Measurements from ENCODE around the gene BAD. TPM values are rescaled to one million over a fixed set of nuclear protein-coding genes. Genes with fewer than 3 reads are reported as not detected.

The BAD gene
- total and polyA plus RNA-seq, 2 of the 13 experiments (the other 11 are each of a cell fraction or from before 2014, with no cell fraction given) = 17.9 to 28.5 TPM

DNA sequence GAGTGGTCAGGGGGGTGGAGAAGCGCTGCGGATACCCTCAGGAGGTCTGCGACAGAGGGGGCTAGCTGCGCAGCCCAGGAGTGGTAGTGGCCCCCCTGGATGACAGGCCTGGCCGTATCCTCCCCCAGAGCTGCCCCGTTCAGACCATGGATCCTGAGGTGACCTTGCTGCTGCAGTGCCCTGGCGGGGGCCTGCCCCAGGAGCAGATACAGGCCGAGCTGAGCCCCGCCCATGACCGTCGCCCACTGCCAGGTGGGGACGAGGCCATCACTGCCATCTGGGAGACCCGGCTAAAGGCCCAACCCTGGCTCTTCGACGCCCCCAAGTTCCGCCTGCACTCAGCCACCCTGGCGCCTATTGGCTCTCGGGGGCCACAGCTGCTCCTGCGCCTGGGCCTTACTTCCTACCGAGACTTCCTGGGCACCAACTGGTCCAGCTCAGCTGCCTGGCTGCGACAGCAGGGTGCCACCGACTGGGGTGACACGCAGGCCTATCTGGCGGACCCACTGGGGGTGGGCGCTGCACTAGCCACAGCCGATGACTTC is 57.9 kb downstream of the BAD start (continued):
- no peak for TF ChIP-seq SOX5 (CRISPR knock-in tag; IDR thresholded peaks at IDR 0.05; ENCODE audit: borderline replicate concordance)
- TF ChIP-seq, protein P1, sequence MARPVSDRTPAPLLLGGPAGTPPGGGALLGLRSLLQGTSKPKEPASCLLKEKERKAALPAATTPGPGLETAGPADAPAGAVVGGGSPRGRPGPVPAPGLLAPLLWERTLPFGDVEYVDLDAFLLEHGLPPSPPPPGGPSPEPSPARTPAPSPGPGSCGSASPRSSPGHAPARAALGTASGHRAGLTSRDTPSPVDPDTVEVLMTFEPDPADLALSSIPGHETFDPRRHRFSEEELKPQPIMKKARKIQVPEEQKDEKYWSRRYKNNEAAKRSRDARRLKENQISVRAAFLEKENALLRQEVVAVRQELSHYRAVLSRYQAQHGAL (CRISPR knock-in tag; IDR thresholded peaks at IDR 0.05; ENCODE audit: not compliant biosample characterization) = no peak
- TF ChIP-seq ZNF567 (CRISPR knock-in tag; IDR thresholded peaks at IDR 0.05; ENCODE audit: borderline replicate concordance) = 0 out of 2 replicates have a peak, but pooled peaks have one; percentile 21
- TF ChIP-seq ZNF136 (CRISPR knock-in tag; IDR thresholded peaks at IDR 0.05; ENCODE audit: low read depth) = 0 out of 2 replicates have a peak, but pooled peaks have one; percentile 19
- 0 out of 2 replicates have a peak, but pooled peaks have one; percentile 8 for TF ChIP-seq FOXM1 (CRISPR knock-in tag; IDR thresholded peaks at IDR 0.05)
- TF ChIP-seq, protein P2, sequence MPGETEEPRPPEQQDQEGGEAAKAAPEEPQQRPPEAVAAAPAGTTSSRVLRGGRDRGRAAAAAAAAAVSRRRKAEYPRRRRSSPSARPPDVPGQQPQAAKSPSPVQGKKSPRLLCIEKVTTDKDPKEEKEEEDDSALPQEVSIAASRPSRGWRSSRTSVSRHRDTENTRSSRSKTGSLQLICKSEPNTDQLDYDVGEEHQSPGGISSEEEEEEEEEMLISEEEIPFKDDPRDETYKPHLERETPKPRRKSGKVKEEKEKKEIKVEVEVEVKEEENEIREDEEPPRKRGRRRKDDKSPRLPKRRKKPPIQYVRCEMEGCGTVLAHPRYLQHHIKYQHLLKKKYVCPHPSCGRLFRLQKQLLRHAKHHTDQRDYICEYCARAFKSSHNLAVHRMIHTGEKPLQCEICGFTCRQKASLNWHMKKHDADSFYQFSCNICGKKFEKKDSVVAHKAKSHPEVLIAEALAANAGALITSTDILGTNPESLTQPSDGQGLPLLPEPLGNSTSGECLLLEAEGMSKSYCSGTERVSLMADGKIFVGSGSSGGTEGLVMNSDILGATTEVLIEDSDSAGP (CRISPR knock-in tag; IDR thresholded peaks at IDR 0.05; ENCODE audit: borderline replicate concordance) = peak; percentile 63; the same call in 1 of the 2 replicates
- TF ChIP-seq ZNF20 (CRISPR knock-in tag; IDR thresholded peaks at IDR 0.05) = no peak
- TF ChIP-seq LCORL (IDR thresholded peaks at IDR 0.05) = no peak
- 0 out of 2 replicates have a peak, but pooled peaks have one; percentile 13 for TF ChIP-seq LCORL (CRISPR knock-in tag; IDR thresholded peaks at IDR 0.05)
- TF ChIP-seq ZBTB7B (CRISPR knock-in tag; IDR thresholded peaks at IDR 0.05) = peak; percentile 0; the same call in 1 of the 2 replicates
- peak; percentile 22; the same call in 1 of the 2 replicates for TF ChIP-seq MED1 (CRISPR knock-in tag; IDR thresholded peaks at IDR 0.05)
- no peak for TF ChIP-seq MXI1 (IDR thresholded peaks at IDR 0.05; ENCODE audit: borderline replicate concordance, low read depth, low read length)
- TF ChIP-seq, protein P3, sequence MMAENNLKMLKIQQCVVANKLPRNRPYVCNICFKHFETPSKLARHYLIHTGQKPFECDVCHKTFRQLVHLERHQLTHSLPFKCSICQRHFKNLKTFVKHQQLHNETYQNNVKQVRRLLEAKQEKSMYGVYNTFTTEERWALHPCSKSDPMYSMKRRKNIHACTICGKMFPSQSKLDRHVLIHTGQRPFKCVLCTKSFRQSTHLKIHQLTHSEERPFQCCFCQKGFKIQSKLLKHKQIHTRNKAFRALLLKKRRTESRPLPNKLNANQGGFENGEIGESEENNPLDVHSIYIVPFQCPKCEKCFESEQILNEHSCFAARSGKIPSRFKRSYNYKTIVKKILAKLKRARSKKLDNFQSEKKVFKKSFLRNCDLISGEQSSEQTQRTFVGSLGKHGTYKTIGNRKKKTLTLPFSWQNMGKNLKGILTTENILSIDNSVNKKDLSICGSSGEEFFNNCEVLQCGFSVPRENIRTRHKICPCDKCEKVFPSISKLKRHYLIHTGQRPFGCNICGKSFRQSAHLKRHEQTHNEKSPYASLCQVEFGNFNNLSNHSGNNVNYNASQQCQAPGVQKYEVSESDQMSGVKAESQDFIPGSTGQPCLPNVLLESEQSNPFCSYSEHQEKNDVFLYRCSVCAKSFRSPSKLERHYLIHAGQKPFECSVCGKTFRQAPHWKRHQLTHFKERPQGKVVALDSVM (CRISPR knock-in tag; IDR thresholded peaks at IDR 0.05) = no peak
- TF ChIP-seq ZNF777 (CRISPR knock-in tag; IDR thresholded peaks at IDR 0.05) = no peak
- 0 out of 2 replicates have a peak, but pooled peaks have one; percentile 32 for TF ChIP-seq RBFOX2 (IDR thresholded peaks at IDR 0.05; ENCODE audit: low read depth, low read length)
- TF ChIP-seq ZNF790 (CRISPR knock-in tag; IDR thresholded peaks at IDR 0.05; ENCODE audit: borderline replicate concordance) = peak; percentile 28; the same call in 1 of the 2 replicates
- no peak for TF ChIP-seq ZNF564 (CRISPR knock-in tag; IDR thresholded peaks at IDR 0.05)
- TF ChIP-seq CEBPG (CRISPR knock-in tag; IDR thresholded peaks at IDR 0.05) = no peak
- no peak for TF ChIP-seq ZNF546 (CRISPR knock-in tag; conservative IDR thresholded peaks at IDR 0.05)
- TF ChIP-seq AGO2 (optimal IDR thresholded peaks at IDR 0.05; ENCODE audit: low read depth, low read length) = peak; percentile 64
- TF ChIP-seq, protein P4, sequence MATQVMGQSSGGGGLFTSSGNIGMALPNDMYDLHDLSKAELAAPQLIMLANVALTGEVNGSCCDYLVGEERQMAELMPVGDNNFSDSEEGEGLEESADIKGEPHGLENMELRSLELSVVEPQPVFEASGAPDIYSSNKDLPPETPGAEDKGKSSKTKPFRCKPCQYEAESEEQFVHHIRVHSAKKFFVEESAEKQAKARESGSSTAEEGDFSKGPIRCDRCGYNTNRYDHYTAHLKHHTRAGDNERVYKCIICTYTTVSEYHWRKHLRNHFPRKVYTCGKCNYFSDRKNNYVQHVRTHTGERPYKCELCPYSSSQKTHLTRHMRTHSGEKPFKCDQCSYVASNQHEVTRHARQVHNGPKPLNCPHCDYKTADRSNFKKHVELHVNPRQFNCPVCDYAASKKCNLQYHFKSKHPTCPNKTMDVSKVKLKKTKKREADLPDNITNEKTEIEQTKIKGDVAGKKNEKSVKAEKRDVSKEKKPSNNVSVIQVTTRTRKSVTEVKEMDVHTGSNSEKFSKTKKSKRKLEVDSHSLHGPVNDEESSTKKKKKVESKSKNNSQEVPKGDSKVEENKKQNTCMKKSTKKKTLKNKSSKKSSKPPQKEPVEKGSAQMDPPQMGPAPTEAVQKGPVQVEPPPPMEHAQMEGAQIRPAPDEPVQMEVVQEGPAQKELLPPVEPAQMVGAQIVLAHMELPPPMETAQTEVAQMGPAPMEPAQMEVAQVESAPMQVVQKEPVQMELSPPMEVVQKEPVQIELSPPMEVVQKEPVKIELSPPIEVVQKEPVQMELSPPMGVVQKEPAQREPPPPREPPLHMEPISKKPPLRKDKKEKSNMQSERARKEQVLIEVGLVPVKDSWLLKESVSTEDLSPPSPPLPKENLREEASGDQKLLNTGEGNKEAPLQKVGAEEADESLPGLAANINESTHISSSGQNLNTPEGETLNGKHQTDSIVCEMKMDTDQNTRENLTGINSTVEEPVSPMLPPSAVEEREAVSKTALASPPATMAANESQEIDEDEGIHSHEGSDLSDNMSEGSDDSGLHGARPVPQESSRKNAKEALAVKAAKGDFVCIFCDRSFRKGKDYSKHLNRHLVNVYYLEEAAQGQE (IDR thresholded peaks at IDR 0.05; ENCODE audit: borderline replicate concordance in 1 of 2, low read depth in 1 of 2, low read length in 2 of 2) = no peak
